Skeletal muscle satellite cell (primary cell): ENCODE results near the gene IFNL1.
"Not testable (repeated sequence)": the region's sequence is repeated elsewhere in the genome, so short reads cannot be mapped to it uniquely, and the experiment has no call there.

ENCODE experiments used
- H3K27me3 ChIP-seq: 2 replicates; pipeline ENCODE4 v1.7.0; 2013; ENCODE audit warnings: low read length; ENCODE audit not compliant: control insufficient read depth, insufficient read depth
- H3K36me3 ChIP-seq: 2 replicates; pipeline ENCODE4 v1.7.0; 2013; ENCODE audit warnings: mild to moderate bottlenecking, control low read depth, low read length; ENCODE audit not compliant: insufficient read depth
- H3K4me1 ChIP-seq: 2 replicates; pipeline ENCODE4 v1.7.0; 2013; ENCODE audit warnings: low read length; ENCODE audit not compliant: control insufficient read depth, insufficient read depth
- H3K4me2 ChIP-seq: 2 replicates; pipeline ENCODE4 v1.7.0; 2013; ENCODE audit warnings: mild to moderate bottlenecking, low read length
- H3K4me3 ChIP-seq: 2 replicates; pipeline ENCODE4 v1.7.0; 2013; ENCODE audit warnings: low read length
- H3K9ac ChIP-seq: 2 replicates; pipeline ENCODE4 v1.7.0; 2013; ENCODE audit warnings: mild to moderate bottlenecking, low read depth, low read length, moderate library complexity
- H3K9me3 ChIP-seq: replicated peaks from 2 replicates; pipeline ENCODE4 v1.7.0; 2013; ENCODE audit warnings: mild to moderate bottlenecking, control low read depth, low read length

IFNL1 gene

DNA sequence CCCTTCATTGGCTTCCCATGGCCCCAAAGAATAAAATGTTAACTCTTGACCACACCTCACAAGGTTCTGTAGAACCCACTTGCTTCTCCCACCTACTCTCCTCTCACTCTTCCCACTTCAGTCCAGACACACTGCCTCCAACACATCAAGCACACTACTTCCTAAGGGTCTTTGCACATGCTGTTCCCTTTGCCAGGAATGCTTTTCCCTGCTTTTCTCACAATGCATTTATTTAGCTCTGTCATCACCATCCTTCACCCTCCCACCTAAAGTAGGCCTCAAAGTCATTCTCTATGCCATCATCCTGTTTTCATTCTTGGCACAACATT, 7.9 kb downstream of the IFNL1 start:
- Histone ChIP-seq H3K27me3 (peaks cover 73% of the 10 kb centered on the region), H3K4me2 (no peak overlapping the region), H3K9me3 (no peaks in the 10 kb centered on the region), H3K9ac (no peak overlapping the region), H3K4me3 (no peak overlapping the region), H3K36me3 (no peaks in the 10 kb centered on the region), H3K4me1 (peaks cover 4% of the 10 kb centered on the region)

DNA sequence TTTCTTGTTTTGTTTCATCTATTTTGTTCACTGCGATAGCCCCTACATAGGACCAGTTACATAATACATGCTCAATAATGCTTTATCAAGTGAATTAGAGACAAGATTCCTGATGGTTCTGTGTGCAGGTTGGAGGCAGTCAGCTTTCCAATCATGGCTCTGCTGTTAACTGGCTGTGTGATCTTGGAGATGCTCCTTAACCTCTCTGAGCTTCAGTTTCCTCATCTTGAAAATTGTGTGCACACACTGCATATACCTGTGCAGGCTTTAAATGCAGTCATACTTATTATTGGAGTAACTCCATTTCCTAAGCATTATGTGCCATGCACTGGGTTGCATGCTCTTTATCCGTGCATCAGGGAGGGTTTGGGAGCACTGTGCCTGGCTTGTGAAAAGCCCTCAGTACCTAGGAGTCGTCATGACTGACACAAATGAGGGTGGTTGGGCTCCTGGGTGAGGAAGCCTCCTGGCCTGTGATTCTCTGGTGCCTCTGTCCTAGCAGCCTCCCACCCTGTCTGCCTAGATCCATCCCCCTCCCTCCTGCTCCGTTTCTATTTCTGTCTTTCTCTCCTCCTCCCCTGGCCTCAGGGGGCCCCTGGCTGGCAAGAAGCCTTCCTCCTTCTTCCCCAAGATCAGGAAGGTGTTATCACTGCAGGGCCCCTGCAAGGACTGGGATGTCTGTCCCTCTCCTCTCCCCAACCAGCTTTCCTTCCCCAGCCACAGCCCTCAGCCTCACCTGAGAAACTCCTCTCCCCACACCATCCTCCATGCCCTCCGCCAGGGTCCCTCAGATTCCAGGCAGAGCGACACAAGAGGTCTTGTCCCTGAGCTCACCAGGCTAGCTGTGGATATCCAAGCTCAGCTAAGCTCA, 8.7 kb downstream of the IFNL1 start:
- Histone ChIP-seq H3K36me3 (no peaks in the 10 kb centered on the region), H3K4me2 (no peak overlapping the region), H3K4me3 (no peak overlapping the region), H3K27me3 (peaks cover 75% of the 10 kb centered on the region), H3K4me1 (peaks cover 4% of the 10 kb centered on the region), H3K9ac (no peak overlapping the region), H3K9me3 (no peaks in the 10 kb centered on the region)

DNA sequence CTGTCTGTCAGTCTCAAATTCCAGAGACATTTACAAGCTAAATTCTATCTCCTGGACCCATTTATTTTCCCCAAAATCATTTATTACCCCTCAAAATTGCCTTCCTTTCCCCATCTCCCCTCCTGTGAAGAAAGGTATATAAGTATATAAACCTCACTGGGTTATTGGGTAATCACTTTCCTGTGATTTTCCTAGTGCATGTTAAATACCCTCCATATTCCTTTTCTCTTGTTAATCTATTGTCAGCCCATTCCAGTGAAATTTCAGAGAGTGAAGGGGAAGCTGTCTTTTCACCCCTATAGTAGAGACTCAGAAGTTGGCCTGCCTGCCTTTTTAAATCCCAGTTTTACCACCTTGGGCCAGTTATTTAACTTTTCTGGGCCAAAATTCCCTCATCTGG, 9.9 kb downstream of the IFNL1 start:
- Histone ChIP-seq H3K27me3 (peaks cover 72% of the 10 kb centered on the region), H3K4me2 (no peak overlapping the region), H3K9me3 (no peaks in the 10 kb centered on the region), H3K4me1 (peaks cover 4% of the 10 kb centered on the region), H3K4me3 (no peak overlapping the region), H3K36me3 (no peaks in the 10 kb centered on the region), H3K9ac (no peak overlapping the region)

DNA sequence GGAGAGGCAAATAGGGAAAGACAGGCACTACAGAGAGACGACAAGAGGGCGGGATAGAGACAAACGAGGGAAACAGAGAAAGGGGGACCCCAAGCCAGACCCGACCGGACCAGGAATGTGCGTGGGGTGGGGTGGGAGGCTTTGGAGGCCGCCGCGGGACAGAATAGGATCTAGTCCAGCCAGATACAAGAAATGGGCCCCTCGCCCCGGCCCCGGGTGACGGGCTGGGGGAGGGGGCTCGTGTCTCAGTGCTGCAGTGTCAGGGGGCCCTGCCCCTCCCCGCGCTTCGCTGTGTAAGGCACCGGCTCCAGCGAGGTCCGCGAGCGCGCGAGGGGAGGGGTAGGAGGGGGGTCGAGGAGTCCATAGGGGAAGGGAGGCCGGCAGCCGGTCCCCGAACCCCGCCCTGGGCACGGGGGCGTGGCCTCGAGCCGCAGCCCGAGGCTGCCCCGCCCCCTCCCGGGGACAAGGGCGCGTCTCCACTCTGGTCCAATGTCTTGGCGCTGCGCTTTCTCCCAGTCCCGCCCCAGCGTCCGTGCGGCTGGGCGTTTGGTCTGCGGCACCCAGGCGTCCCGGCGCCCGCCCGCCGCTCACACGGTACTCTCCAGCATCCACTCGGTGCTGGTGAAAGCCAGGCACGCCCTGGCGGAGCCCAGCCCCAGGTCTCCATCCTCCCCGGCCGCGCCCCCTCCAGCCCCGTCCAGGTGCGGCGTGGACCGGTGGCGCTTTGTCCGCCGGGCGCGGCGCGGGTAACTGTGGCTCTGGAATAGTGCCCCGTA, 11.0 kb downstream of the IFNL1 start:
- Histone ChIP-seq H3K9ac (no peak overlapping the region), H3K9me3 (no peaks in the 10 kb centered on the region), H3K4me2 (peak overlapping the region; percentile 17), H3K4me3 (no peak overlapping the region), H3K4me1 (peaks cover 4% of the 10 kb centered on the region), H3K36me3 (no peaks in the 10 kb centered on the region), H3K27me3 (peaks cover 72% of the 10 kb centered on the region)

DNA sequence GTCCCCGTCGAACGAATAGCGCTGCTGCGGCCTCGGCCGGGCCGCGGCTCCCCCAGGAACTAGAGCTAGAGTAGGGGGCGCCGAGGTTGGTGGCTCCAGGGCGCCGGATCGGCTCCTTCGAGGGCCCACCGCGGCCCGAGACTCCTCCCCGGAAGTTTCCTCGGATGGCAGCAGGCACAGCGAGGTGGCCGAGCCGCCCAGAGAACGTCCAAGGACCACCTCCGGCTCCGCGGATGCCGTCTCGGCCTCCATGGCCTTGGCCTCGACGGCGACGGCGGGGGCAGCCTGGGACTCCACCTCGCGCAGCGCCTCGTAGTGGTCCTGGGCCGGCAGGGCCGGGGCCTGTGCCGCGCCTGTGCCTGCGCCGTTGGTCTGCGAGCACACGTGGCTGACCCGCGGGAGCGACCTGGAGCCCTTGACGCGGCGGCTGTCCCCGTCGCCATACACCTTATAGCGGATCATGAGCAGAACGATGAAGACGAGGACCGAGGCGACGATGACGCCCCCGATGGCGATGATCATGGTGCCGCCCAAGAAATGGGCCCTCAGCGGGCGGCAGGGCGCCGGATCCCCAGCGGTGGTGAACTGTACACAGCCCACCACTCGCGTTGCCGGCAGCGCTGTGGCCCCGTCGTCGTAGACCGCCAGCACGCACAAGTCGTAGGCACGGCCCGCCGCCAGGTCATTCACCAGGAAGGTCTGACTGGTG, 11.8 kb downstream of the IFNL1 start:
- Histone ChIP-seq H3K36me3 (no peaks in the 10 kb centered on the region), H3K4me3 (no peak overlapping the region), H3K9ac (no peak overlapping the region), H3K4me2 (no peak overlapping the region), H3K9me3 (no peaks in the 10 kb centered on the region), H3K27me3 (peaks cover 74% of the 10 kb centered on the region), H3K4me1 (peaks cover 4% of the 10 kb centered on the region)

DNA sequence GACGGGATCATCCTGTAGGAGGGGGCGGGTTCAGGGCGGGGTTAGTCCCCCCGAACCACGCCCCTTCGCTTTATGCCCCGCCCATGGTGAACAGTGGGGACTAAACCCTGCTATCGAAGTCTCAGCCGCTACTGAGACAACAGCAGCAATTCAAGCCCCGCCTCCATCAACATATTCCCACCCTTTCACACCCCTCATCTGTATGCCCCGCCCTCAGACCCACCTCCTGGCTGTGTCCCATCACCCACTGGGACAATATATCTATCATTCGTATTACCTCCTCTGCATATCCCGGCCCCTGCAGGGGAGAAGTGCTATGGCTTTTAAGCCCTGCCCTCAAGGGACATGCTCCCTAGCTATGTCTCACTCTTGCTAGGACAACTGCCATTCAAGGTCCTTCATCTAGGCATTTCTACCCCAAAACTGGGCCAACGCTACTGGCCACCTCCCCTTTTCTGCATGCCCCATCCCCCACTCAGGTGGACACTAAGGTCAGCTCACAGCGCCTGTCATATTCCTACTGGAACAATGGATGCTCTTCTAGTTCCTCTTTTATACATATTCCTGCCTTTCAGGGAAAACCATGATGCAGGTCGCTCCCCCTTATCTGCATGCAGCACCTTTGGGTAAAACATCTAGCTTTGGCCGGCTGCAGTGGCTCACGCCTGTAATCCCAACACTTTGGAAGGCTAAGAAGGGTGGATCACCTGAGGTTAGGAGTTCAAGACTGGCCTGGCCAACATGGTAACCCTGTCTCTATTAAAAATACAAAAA, 12.5 kb downstream of the IFNL1 start:
- Histone ChIP-seq H3K4me1 (peaks cover 4% of the 10 kb centered on the region), H3K27me3 (peaks cover 67% of the 10 kb centered on the region), H3K9ac (no peak overlapping the region), H3K9me3 (no peaks in the 10 kb centered on the region), H3K4me2 (no peak overlapping the region), H3K36me3 (no peaks in the 10 kb centered on the region), H3K4me3 (no peak overlapping the region)

DNA sequence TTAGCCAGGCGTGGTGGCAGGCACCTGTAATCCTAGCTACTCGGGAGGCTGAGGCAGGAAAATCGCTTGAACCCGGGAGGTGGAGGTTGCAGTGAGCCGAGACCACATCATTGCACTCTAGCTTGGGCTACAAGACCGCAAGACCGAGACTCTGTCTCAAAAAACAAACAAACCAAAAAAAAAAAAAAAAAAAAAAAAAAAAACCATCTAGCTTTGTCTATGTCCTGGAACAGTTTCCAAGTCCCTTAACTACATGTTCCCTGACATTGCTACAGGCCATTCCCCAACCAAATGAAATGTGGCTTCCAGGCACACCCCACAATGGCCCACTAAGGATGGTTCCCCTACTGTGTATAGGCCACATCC, 13.1 kb downstream of the IFNL1 start:
- not testable (repeated sequence) for H3K36me3 ChIP-seq, H3K9me3 ChIP-seq, H3K4me2 ChIP-seq, H3K9ac ChIP-seq, H3K4me1 ChIP-seq, H3K4me3 ChIP-seq
- H3K27me3 ChIP-seq = peaks cover 63% of the 10 kb centered on the region

DNA sequence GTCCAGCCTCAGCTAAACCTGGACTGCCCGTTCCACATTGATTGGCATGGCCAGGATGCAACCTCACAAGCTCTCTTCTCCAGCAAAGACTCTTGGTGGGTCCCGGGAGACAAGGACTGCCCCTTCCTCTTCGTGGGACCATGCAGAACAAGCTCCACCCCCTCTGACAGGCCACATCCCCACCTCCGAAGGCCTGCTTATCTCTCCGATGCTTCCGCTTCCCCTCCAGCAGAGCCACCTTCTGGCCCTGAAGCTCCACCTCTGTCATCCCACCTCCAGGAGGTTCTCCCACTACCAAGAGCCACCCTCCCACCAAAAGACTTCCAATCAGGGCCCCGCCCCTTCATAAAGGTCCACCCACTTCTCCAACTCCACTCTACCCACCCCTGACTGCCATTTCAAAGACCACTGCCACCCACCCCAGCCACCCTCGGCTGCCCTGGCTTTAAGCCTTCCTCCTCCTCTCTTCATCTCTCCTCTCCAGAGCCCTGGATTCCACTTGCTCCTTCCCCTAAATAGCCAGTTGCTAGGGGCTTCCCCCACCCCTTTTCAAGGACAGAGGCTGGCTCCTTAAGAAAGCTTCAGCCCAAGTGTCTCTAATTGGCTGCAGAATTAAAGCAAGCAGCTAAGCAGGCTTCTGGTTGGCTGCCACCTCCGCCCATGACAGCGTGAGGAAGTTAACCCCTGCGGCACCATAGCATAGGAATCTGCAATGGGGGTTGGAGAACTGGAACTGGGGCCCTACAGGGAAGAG, 14.5 kb downstream of the IFNL1 start:
- Histone ChIP-seq H3K9ac (no peak overlapping the region), H3K4me1 (peaks cover 4% of the 10 kb centered on the region), H3K36me3 (no peaks in the 10 kb centered on the region), H3K4me3 (no peak overlapping the region), H3K9me3 (no peaks in the 10 kb centered on the region), H3K27me3 (peaks cover 48% of the 10 kb centered on the region), H3K4me2 (no peak overlapping the region)

DNA sequence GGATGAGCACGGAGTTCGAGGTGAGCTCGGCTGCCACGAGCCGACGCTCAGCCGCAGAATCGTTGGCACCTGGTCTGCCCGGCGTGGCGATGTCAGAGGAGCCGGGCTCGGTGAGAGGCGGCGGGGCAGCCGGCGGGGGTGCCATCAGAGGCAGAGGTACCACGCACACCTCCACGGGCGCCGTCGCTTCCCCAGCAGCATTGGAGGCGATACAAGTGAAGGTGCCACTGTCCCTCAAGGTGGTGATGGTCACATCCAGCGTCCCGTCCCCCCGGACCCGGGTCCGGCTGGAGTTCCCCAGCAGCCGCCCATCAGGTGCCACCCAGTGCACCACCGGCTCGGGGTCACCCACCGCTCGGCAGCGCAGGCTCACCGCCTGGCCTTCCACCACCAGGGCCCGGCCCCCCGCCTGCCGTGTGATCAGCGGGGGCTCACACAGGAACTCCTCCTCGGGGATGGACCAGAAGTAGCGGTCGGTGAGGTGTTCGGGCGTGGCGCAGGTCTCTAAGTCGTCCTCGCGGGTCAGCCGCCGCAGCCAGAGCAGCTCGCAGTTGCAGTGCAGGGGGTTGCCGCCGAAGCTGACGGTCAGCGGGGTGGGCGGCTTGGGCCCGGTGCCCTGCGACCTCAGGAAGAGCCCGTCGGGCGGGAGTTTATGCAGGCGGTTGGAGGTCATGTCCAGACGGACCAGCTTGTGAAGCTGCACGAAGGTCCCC, 18.0 kb downstream of the IFNL1 start:
- Histone ChIP-seq H3K4me3 (no peak overlapping the region), H3K36me3 (no peaks in the 10 kb centered on the region), H3K9ac (no peak overlapping the region), H3K4me2 (no peak overlapping the region), H3K27me3 (peaks cover 45% of the 10 kb centered on the region), H3K9me3 (no peaks in the 10 kb centered on the region), H3K4me1 (no peaks in the 10 kb centered on the region)

DNA sequence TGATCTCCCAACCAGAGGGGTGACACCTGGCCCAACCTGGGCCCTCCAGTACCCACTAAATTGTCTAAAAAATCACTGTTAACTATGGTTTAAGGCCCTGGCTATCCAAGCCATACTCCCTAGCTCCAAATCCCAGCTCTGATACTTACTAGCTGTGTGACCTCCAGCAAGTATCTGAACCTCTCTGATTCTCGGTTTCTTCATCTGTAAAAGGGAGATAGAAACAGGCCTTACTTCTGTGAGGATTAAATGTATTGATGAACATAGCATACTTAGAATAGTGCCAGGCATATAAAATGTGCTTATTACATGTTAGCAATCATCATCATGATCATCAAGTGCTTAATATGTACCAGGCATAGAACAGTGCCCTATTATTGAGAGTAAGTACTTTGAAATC, 19.7 kb downstream of the IFNL1 start:
- H3K9me3 ChIP-seq = no peaks in the 10 kb centered on the region
- no peak overlapping the region for H3K4me2 ChIP-seq
- no peaks in the 10 kb centered on the region for H3K36me3 ChIP-seq
- no peak overlapping the region for H3K9ac ChIP-seq
- no peak overlapping the region for H3K4me3 ChIP-seq
- peaks cover 3% of the 10 kb centered on the region for H3K4me1 ChIP-seq
- H3K27me3 ChIP-seq = peaks cover 46% of the 10 kb centered on the region
